DLD1 (cell line): ENCODE results near the gene GPR137B.
"Not testable (repeated sequence)": the region's sequence is repeated elsewhere in the genome, so short reads cannot be mapped to it uniquely, and the experiment has no call there.

Experiments used
- in situ Hi-C: cut with HindIII; loops from 2 replicates; pipeline ENCODE4 v1.10.0; 2017; ENCODE audit warnings: low sequenced_read_pairs

Gene GPR137B

DNA sequence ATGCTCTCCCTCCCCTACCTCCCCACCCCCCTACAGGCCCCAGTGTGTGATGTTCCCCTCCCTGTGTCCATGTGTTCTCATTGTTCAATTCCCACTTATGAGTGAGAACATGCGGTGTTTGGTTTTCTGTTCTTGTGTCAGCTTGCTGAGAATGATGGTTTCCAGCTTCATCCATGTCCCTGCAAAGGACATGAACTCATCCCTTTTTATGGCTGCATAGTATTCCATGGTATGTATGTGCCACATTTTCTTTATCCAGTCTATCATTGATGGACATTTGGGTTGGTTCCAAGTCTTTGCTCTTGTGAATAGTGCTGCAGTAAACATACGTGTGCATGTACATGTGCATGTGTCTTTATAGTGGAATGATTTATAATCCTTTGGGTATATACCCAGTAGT lies 44.1 kb downstream of the GPR137B start:
- in situ Hi-C loops, result not testable (repeated sequence)

DNA sequence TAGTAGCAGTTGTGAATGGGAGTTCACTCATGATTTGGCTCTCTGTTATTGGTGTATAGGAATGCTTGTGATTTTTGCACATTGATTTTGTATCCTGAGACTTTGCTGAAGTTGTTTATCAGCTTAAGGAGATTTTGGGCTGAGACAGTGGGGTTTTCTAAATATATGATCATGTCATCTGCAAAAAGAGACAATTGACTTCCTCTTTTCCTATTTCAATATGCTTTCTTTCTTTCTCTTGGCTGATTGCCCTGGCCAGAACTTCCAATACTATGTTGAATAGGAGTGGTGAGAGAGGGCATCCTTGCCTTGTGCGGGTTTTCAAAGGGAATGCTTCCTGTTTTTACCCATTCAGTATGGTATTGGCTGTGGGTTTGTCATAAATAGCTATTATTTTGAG lies 45.7 kb downstream of the GPR137B start:
- in situ Hi-C loops, result not testable (repeated sequence)

DNA sequence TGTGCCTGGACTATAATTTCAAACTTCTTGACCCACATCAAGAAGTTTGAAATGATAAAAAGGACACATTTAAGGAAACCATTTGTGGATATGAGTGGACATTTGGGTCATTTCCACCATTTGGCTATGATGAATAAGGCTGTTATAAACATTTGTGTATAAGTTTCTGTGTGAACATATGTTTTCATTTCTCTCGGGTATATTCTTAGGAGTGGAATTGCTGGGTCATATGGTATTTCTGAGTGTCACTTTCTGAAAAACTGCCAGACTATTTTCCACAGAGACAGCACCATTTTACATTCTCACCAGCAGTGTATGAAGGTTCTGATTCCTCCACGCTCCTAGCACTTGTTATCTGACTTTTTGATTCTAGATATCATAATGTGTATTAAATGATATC lies 50.8 kb downstream of the GPR137B start:
- in situ Hi-C loops, result no loop called here

DNA sequence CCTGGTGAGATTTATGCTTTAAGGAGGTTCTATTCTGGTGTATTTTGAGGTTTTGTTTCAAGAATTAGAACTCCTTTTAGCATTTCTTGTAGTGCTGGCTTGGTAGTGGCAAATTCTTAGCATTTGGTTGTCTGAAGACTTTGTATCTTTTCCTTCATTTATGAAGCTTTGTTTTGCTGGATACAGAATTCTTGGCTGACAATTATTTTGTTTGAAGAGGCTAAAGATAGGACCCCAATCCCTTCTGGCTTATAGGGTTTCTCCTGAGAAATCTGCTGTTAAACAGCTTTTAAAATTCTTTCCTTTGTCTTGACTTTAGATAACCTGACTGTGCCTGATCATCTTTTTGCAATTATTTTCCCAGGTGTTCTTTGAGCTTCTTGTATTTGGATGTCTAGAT lies 58.6 kb downstream of the GPR137B start:
- in situ Hi-C loops, result no loop called here

DNA sequence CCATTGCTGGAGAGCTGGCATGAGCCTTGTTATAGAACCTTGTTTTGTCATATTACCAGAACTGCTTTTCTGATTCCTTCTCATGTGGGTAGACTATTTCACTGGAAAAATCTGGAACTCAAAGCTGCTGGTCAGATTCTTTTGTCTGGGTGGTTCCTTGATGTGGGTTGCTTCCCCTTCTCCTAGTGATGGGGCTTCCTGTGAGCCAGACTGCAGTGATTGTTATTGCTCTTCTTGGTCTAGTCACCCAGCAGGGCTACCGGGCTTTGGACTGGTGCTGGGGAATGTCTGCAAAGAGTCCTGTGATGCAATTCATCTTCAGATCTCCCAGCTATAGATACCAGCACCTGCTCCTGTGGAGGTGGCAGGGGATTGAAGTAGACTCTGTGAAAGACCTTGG lies 59.4 kb downstream of the GPR137B start:
- in situ Hi-C loops, result no loop called here

DNA sequence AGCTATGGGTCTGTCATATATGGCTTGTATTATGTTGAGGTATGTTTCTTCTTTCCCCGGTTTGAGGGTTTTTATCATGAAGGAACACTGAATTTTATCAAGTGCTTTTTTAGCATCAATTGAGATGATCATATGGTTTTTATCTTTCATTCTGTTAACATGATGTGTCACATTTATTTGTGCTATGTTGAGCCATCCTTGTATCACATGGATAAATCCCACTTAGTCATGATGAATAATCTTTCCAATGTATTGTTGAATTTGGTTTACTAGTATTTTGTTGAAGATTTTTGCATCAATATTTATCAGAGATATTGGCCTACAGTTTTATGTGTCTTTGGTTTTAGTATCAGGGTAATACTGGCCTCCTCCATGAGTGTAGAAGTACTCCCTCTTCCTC lies 61.7 kb downstream of the GPR137B start:
- in situ Hi-C loops, result no loop called here

DNA sequence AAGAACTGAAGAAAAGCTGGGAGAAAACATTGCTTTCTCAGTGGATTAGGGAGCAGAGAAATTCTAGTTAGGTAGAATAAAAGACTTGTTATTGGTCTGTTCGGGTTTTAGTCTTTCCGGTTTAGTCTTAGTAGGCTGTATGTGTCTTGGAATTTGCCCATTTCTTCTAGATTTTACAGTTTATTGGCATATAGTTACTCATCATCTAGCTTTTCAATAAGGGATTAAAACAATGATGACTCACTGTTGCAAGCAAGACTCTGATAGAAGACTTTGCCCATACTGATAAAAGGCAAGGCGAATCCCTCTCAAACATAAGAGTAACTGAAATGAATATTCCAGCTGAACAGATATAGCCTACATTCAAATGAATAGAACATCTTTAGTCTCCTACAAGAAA lies 62.3 kb downstream of the GPR137B start:
- in situ Hi-C loops, result no loop called here

DNA sequence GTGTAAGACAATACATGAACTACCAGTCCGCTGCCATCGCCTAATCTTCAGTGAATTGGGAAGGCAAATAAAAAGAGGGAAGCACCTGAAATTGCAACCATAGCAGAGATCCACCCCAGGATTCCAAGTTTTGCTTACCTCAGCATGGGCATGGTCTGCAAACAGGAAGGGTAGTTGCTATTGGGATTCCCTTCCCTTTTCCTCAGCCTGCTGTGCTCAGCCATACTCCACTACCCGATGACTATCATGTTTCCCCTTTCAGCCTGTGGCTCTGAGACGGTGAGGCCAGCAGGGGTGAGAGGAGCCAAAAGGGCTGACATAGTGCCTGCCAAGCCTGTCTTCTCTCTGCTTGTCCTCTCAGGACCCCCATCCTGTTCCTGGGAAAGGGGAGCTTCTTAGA lies 64.2 kb downstream of the GPR137B start:
- in situ Hi-C loops, result no loop called here

DNA sequence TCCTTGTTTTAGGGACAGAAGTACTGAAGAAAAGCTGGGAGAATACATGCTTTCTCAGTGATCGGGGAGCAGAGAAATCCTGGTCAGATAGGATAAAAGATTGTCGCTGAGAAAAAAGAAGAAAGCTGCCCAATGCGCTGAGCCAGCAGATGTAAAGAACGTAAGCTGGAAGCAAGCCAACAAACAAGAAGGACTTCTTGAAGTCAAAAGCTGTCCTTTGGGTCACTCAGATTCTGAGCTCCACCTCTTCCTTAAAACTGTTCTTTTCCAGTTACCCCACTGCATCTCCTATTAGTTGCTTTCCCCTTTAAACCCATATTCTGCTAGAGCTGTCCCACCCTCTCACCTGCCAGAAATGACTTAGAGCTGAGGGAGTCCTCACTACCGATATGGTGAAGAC lies 64.8 kb downstream of the GPR137B start:
- in situ Hi-C loops, result no loop called here

DNA sequence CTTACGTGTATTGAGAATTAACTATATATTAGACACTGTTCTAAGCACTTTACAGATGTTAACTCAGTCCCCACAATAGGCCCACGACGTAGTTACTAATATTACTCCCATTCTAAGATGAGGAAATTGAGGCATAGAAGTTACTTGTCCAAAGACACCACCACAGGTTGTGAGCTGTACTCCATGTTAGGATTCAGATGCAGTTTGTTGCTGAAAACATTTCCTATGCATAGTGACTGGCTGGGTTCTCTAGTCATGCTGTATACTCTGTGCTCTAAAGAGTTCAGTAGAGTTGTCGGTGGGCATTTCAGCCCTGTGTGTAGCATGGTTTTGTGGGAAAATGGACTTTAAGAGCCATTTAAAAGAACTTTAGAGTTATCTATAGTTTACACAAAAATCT lies 65.2 kb downstream of the GPR137B start:
- in situ Hi-C loops, result no loop called here

DNA sequence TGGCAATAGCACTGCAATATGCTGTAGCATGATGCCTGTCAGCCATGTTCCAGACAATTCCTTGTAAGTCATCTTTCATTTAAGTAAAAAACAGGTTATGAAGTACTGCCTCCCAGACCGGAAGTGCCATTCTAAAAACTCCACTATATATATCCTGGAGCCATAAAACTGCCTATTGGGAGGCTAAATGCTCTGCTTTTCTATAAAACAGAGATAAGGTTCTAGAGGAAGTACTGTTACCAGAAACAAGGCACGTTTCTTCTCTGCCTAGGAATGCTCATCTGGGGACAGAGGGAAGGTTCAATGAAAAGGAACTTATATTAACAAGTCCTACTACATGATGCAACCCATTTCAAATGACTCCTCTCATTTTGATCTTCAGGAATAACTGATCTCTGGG lies 66.8 kb downstream of the GPR137B start:
- in situ Hi-C loops, result no loop called here

DNA sequence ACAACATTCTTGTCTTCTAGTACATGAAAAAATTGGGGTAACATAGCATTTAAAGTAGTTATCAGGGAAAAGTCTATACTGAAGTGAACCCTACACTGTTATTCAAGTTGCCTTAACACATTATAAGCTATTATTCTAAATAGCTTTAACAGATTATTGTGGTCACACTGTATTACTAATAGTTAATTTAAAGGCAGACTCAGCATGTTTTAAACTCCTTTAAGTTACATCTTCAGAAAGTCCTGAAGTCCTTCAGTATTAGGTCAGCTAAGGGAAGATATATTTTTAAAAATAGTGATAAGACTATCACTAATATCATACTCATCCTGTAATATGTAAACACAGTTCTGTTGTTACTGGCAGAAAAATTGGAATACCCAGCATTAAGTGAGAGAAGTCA lies 67.4 kb downstream of the GPR137B start:
- in situ Hi-C loops, result no loop called here

DNA sequence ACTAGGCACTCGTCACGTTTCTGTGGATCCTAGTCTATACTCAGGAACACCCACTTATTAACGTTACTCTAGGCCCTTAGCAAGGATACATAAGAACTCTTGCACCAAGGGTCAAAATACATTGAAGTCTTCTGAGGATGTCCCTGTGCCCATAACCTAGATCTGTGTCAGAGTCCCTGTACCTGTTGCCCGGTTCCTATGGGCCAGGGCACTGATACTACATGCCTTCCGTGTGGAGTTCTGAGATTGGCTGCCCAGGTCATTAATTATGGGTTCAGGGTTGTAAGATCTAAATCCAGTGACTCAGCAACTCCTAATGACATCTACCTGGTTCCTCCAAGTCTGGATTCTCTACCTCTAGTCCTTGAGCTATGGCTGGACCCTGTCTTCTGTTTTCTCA lies 69.5 kb downstream of the GPR137B start:
- in situ Hi-C loops, result no loop called here

DNA sequence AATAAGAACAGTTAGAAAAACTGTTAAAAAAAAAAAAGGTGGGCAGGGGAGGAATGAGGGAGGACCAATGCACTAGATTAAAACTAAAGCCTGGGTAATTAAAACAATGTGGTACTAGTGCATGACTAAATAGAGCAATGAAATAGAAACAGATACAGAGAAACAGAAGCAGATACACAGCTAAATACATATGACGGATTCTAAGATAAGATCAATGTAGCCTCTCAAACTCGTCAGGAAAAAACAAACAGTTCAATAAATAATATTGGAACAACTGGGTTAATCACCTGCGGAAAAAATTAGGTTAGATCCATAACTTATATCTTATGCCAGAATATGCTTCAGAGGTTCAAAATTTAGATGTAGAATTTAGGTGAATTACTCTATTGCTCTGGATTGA lies 71.2 kb downstream of the GPR137B start:
- in situ Hi-C loops, result no loop called here

DNA sequence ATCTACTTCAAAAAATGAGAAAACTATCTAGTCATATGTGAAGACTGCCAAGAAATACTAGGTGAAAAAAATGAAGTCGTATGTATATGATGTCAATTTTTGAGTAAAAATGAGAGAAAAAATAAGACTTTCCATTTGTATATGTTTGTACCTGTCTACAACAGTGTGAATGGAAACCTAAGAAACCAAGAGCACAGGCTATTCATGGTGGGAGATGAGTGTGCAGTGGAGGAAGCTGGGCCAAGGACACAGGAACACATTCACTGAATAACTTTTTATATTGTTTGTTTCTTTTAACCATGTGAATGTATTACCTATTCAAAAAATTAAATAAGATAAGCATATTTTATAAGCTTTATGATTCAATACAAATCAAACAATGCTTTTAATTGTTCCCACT lies 72.4 kb downstream of the GPR137B start:
- in situ Hi-C loops, result no loop called here

DNA sequence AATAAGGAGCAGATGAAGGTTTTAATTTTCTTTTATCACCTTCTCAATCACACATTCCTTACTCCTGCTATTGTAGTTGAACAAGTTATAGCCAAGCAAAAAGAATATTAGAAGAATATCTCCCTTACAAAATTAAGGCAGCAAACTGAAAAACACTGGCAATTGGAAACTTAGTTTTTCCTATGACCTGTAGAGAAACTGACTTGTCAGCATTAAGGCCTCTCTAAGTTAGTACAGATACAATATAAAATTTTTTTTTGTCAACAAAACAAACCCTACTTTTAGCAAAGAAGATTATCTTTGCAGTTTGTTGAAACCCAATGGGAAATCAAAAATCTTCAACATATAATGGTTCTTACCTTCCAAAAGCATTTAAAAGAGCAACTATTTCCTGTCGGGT lies 78.1 kb downstream of the GPR137B start:
- in situ Hi-C loops, result no loop called here

DNA sequence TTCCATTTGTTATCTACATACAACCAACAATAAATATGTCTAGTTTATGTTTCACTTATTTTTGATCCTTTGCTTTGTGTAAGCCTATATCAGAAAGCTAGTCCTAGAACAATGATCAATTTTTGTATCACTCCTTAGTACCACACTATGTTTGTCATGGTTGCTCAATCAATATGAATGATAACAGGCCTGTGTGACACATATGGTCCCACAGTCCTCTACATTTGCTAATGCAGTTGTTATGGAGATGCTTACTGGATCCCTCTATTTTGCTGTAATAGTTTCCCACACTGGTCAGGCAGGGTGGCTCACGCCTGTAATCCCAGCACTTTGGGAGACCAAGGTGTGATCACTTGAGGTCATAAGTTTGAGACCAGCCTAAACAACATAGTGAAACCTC lies 80.3 kb downstream of the GPR137B start:
- in situ Hi-C loops, result no loop called here

DNA sequence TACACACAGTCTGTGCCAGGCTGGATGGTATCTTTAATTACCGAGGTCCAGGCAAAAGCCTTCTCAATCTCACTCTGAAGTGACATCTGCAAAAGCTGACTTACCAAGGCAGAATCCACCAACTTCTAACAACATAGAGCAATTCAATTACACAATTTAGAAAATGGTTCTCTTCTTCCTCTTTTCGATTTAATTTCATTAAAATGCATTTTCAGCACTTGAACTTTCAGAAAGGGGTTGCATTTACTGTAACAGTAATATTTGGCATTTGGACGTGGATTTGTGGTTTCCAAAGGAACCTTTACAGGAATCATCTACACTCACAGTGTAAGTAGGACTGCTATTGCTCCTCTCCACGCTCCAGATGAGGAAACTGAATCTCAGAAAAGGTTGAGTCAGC lies 86.1 kb downstream of the GPR137B start:
- in situ Hi-C loops, result no loop called here

DNA sequence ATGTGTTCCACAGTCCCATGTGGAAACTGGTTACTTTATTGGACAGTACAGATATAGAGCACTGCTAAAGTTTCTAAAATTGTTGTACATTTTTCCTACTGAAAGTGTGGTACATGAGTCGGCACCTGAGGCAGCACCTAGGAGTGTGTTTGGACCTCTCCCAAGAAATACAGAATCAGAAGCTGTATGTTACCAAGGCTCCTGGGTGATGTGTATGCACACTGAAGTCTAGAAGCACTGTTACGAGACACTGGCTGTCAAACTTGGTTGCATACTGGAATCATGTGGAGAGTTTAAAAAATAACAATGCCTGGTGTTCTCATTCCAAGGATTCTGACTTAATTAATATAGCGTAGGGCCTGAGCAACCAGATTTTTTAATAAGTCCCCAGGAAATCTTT lies 92.8 kb downstream of the GPR137B start:
- in situ Hi-C loops, result no loop called here

DNA sequence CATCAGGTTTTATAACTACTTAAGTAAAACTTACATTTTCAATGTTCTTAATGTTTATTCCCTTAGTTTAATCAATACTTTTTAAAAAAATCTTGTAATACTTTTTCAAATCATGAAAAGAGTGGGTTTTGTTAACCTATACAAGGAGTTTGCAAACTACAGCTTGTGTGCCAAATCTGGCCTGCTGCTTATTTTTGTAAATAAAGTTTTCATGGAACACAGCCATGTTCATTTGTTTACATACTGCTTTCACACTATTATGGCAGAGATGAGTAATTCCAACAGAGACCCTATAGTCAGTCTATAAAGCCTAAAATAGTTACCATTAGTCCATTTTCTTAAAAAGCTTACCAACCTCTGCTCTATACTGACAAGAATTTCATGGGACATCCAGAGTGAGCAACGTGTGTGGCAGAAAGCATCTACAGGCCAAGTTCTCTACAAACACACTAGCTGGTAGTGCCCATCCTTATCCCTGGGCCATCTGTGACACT lies 96.8 kb downstream of the GPR137B start:
- in situ Hi-C loops, result no loop called here

DNA sequence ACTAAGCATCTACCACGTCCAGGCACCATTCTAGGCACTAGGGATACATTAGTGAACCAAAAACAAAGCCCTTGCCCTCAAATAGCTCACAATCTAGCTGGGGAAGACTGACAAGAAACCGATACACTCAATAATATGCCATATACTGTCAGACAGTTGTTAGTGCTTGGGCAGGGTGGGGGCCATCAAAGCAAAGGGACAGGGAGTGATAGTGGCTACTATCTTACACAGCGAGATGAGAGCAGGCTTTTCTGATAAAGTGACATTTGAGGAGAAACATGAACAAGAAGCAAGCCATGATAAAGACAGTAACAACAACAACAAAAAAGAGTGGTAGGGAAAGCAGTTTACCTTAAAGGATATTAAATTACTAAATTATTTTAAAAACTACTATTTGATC lies 98.3 kb downstream of the GPR137B start:
- in situ Hi-C loops, result no loop called here

DNA sequence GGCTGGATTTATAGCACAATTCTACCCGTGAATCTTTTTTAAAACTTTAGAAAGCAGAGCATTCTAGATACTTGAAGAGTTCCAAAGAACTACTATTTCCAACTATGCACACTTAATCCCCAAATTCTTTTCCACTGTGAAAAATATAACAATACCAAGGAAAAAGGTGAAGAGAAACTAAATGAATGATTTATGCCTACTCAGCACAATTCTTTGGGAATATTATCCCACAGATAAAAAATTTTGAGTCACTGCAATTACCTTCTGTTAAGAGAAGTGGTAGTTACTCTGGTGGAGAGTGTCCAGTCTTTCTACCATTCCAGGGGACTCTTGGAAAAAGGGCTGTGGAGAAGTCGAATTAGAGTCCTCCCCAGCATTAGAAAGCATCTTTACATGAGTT lies 100.2 kb downstream of the GPR137B start:
- in situ Hi-C loops, result no loop called here

DNA sequence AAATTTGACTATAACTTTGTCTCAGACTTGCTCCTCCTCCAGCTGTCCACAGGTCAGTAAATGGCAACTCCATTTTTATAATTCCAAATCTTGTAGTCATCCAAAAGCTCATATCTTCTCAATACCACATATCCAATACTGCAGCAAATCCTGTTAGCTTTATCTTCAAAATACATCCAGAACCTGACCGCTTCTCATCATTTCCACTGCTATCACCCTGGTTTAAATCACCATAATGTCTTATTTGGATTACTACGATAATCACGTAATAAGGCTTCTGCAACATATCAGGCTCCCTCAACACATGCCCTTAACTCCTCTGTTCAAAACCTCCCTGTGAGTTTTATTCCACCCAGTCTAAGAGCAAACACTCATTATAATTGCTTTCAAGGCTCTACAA lies 104.9 kb downstream of the GPR137B start:
- in situ Hi-C loops, result no loop called here

DNA sequence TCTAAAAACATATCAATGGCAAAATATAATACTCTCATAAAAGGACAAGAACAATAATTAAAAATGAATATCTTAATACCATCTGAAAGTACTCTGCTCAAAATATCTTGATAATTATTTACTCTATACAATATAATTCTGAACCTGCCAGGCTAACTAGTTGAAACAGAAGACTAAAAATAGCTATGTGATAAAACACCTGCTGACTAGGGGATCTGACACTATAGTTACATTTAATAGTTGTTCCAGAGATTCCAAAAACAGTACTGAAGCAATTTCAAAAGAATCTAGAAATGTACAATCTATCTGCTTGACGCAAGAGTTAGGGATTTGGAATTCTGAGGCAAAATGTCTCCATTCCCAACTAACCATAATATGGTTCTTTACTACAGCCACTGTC lies 109.2 kb downstream of the GPR137B start:
- in situ Hi-C loops, result no loop called here
